Activated T-cell treated with anti-CD3 and anti-CD28 coated beads, Interleukin-2, amount 50 U/mL, for 24 hours (primary cell): Measurements from ENCODE around the gene ZBED5.

Source experiments
- DNase-seq: peaks from one replicate; pipeline ENCODE4 v3.0.0-alpha.2; 2020
- H3K27ac Mint-ChIP-seq: 2 replicates; pipeline ENCODE4 v1.8.0; 2020; ENCODE audit warnings: mild to moderate bottlenecking, mixed read lengths
- H3K27me3 Mint-ChIP-seq: 2 replicates; pipeline ENCODE4 v1.8.0; 2020; ENCODE audit warnings: mixed read lengths
- H3K36me3 Mint-ChIP-seq: 2 replicates; pipeline ENCODE4 v1.8.0; 2020; ENCODE audit warnings: low read depth, mixed read lengths
- H3K4me1 Mint-ChIP-seq: 2 replicates; pipeline ENCODE4 v1.8.0; 2020; ENCODE audit warnings: low read depth, mixed read lengths
- H3K4me3 Mint-ChIP-seq: 2 replicates; pipeline ENCODE4 v1.8.0; 2020; ENCODE audit warnings: mild to moderate bottlenecking, moderate library complexity, mixed read lengths
- H3K9me3 Mint-ChIP-seq: 2 replicates; pipeline ENCODE4 v1.8.0; 2020; ENCODE audit warnings: mixed read lengths

The ZBED5 gene

GRCh38 chr11:10805741-10806140 lies 52.1 kb downstream of the ZBED5 start:
- H3K27ac Mint-ChIP-seq, result peak overlapping the region; percentile 98

GRCh38 chr11:10803676-10804075 lies 54.2 kb downstream of the ZBED5 start:
- H3K27me3 Mint-ChIP-seq, result no peaks in the 10 kb centered on the region
- H3K4me1 Mint-ChIP-seq, result peaks cover 83% of the 10 kb centered on the region
- no peak for DNase-seq
- peak overlapping the region; percentile 98 for H3K27ac Mint-ChIP-seq
- H3K36me3 Mint-ChIP-seq, result peaks cover 99% of the 10 kb centered on the region
- H3K4me3 Mint-ChIP-seq, result peak overlapping the region; percentile 9
- no peaks in the 10 kb centered on the region for H3K9me3 Mint-ChIP-seq

More at GRCh38 chr11:10805741-10806140, 52.1 kb downstream of the ZBED5 start:
- Mint-ChIP-seq H3K9me3 (no peaks in the 10 kb centered on the region), H3K4me3 (peak overlapping the region; percentile 94), H3K4me1 (peaks cover 75% of the 10 kb centered on the region), H3K27me3 (no peaks in the 10 kb centered on the region), H3K36me3 (peaks cover 85% of the 10 kb centered on the region)
- no peak for DNase-seq
